Uterus (tissue), 2 donors: ENCODE results near the gene ACE2.

ENCODE experiments used
- CTCF ChIP-seq, 4 experiments: fragments of 200-600 bp in 2 of 4; fragments of 450-650 bp in 2 of 4; sonication (generic) in 2 of 4; IDR thresholded peaks; one replicate each; pipeline ENCODE4 v1.5.1; 2016 to 2019; ENCODE audit warnings: antibody characterized with exemption in 4 of 4, mild to moderate bottlenecking in 2 of 4, moderate library complexity in 1 of 4
- POLR2A ChIP-seq, 2 donors: fragments of 450-650 bp; IDR thresholded peaks; one replicate each; pipeline ENCODE4 v1.6.1; 2016; ENCODE audit warnings: antibody characterized with exemption in 2 of 2, mild to moderate bottlenecking in 1 of 2, moderate library complexity in 1 of 2

GRCh38 chrX:15605226-15605625, 4.5 kb upstream of the ACE2 start:
- TF ChIP-seq CTCF (IDR thresholded peaks at IDR 0.05) (no peak), POLR2A (IDR thresholded peaks at IDR 0.05) (no peak)
